Fibroblast of villous mesenchyme (primary cell): ENCODE results near the gene CEBPE. TPM values are rescaled to one million over a fixed set of nuclear protein-coding genes. Genes with fewer than 3 reads are reported as not detected.

ENCODE experiments used
- DNase-seq: peaks from one replicate; pipeline ENCODE4 v3.0.0-alpha.2; 2010; ENCODE audit warnings: low read depth
- H3K4me3 ChIP-seq: 2 replicates; pipeline ENCODE4 v1.5.1; 2011; ENCODE audit warnings: low read depth, mild to moderate bottlenecking, low read length
- CTCF ChIP-seq: IDR thresholded peaks from 2 replicates; pipeline ENCODE4 v1.5.1; 2012; ENCODE audit warnings: low read depth, mild to moderate bottlenecking, low read length; ENCODE audit not compliant: insufficient read depth
- small RNA-seq: library from RNA; depleted of rRNA; stranded (forward); fragments of <200 nt; gene quantifications from one replicate; pipeline ENCODE3, GENCODE V24; 2012
- total RNA-seq: library from RNA; depleted of rRNA; stranded (reverse); fragments of >200 nt; gene quantifications from 2 replicates; pipeline ENCODE4 v1.2.3, GENCODE V29; 2012

The CEBPE gene
- total RNA-seq, 1 donor = not detected

GRCh38 chr14:23067847-23068788 is 50.9 kb downstream of the CEBPE start:
- H3K4me3 ChIP-seq = no peak overlapping the region
- no peak for DNase-seq
- TF ChIP-seq CTCF = no peak

Small RNAs within 50 kb of the gene (small RNA-seq; reads per million reads assigned to genes)
- not detected for gene RNU6-1138P

Other genes starting within 250 kb of the CEBPE start
- 104 and 108 TPM in 2 replicates for gene LRP10, start 247.5 kb downstream of the CEBPE start, total RNA-seq
- gene REM2, start 236.0 kb downstream of the CEBPE start, total RNA-seq = under 0.01 and 0.43 TPM in 2 replicates
- 60.9 and 68.6 TPM in 2 replicates for gene RBM23, start 200.1 kb downstream of the CEBPE start, total RNA-seq
- gene PRMT5, start 189.9 kb downstream of the CEBPE start, total RNA-seq = 56.7 and 82.5 TPM in 2 replicates
- 29.8 and 46.7 TPM in 2 replicates for gene HAUS4, start 162.2 kb downstream of the CEBPE start, total RNA-seq
- 105 and 131 TPM in 2 replicates for gene AJUBA, start 136.7 kb downstream of the CEBPE start, total RNA-seq
- 4.5 and 4.7 TPM in 2 replicates for gene C14orf93, start 109.1 kb downstream of the CEBPE start, total RNA-seq
- gene PSMB5, start 84.4 kb downstream of the CEBPE start, total RNA-seq = 178 and 196 TPM in 2 replicates
- gene PSMB11, start 77.0 kb downstream of the CEBPE start, total RNA-seq = not detected in 2 replicates
- 6.4 and 10.8 TPM in 2 replicates for gene CDH24, start 61.7 kb downstream of the CEBPE start, total RNA-seq
- 93.1 and 106 TPM in 2 replicates for gene ACIN1, start 24.1 kb downstream of the CEBPE start, total RNA-seq
- gene C14orf119, start 23.8 kb downstream of the CEBPE start, total RNA-seq = 48.0 and 66.1 TPM in 2 replicates
- gene CIROP, start 14.3 kb downstream of the CEBPE start, total RNA-seq = not detected in 2 replicates
- gene SLC7A8, start 64.4 kb upstream of the CEBPE start, total RNA-seq = 0.86 and 0.97 TPM in 2 replicates
- not detected in 2 replicates for gene RNF212B, start 118.7 kb upstream of the CEBPE start, total RNA-seq
- 4.2 and 6.0 TPM in 2 replicates for gene HOMEZ, start 166.9 kb upstream of the CEBPE start, total RNA-seq
- 3.0 and 5.8 TPM in 2 replicates for gene PPP1R3E, start 183.6 kb upstream of the CEBPE start, total RNA-seq
- gene BCL2L2, start 187.6 kb upstream of the CEBPE start, total RNA-seq = 17.7 and 20.7 TPM in 2 replicates
- gene PABPN1, start 202.2 kb upstream of the CEBPE start, total RNA-seq = 51.2 and 75.1 TPM in 2 replicates
- gene SLC22A17, start 233.6 kb upstream of the CEBPE start, total RNA-seq = 14.8 and 16.4 TPM in 2 replicates
- gene EFS, start 245.9 kb upstream of the CEBPE start, total RNA-seq = 7.7 and 7.8 TPM in 2 replicates